Activated effector memory CD4-positive, alpha-beta T cell treated with Interleukin-2 at 50 U/mL for 16 hours (primary cell): Measurements from ENCODE around the gene CXCR5.
A peak's percentile ranks its signal among the peaks of the same experiment; 100 is the strongest.
"Not testable (repeated sequence)": the region's sequence is repeated elsewhere in the genome, so short reads cannot be mapped to it uniquely, and the experiment has no call there.

Experiments used
- DNase-seq: peaks from one replicate; pipeline ENCODE4 v3.0.0-alpha.2; 2020

The CXCR5 gene

GRCh38 chr11:118883368-118884071, at the start of gene CXCR5:
TSS of gene CXCR5 (plus strand) at chr11:118883892. CDS start at chr11:118883942, 50 bp downstream.
- no peak for DNase-seq

- DNase-seq: no peak
These were observed 49.2 kb upstream of the CXCR5 start for GRCh38 chr11:118834427-118835028.

- no peak for DNase-seq
These were observed 45.8 kb upstream of the CXCR5 start for GRCh38 chr11:118837868-118838267.

GRCh38 chr11:118838905-118839553, 44.7 kb upstream of the CXCR5 start:
- DNase-seq: no peak

GRCh38 chr11:118841469-118842242, 42.0 kb upstream of the CXCR5 start:
- peak; percentile 30 for DNase-seq

- no peak for DNase-seq
These were observed 41.3 kb upstream of the CXCR5 start for GRCh38 chr11:118842369-118842768.

- not testable (repeated sequence) for DNase-seq
These were observed 40.8 kb upstream of the CXCR5 start for GRCh38 chr11:118842843-118843242.

GRCh38 chr11:118843565-118843964, 40.1 kb upstream of the CXCR5 start:
- DNase-seq: no peak

- DNase-seq: no peak
These were observed 38.3 kb upstream of the CXCR5 start for GRCh38 chr11:118845369-118845768.

GRCh38 chr11:118846181-118846935, 37.3 kb upstream of the CXCR5 start:
- DNase-seq: no peak

- DNase-seq: no peak
These were observed 33.9 kb upstream of the CXCR5 start for GRCh38 chr11:118849825-118850224.

- DNase-seq: no peak
These were observed 31.7 kb upstream of the CXCR5 start for GRCh38 chr11:118851970-118852369.

- no peak for DNase-seq
These were observed 30.0 kb upstream of the CXCR5 start for GRCh38 chr11:118853678-118854077.

- DNase-seq: no peak
These were observed 27.4 kb upstream of the CXCR5 start for GRCh38 chr11:118856314-118856713.

- no peak for DNase-seq
These were observed 26.3 kb upstream of the CXCR5 start for GRCh38 chr11:118857385-118857784.

GRCh38 chr11:118859973-118860372, 23.7 kb upstream of the CXCR5 start:
- DNase-seq: no peak

- DNase-seq: no peak
These were observed 15.0 kb upstream of the CXCR5 start for GRCh38 chr11:118868659-118869058.

- DNase-seq: no peak
These were observed 13.0 kb upstream of the CXCR5 start for GRCh38 chr11:118870396-118871343.

- DNase-seq: peak; percentile 51
These were observed 11.3 kb upstream of the CXCR5 start for GRCh38 chr11:118872403-118872821.

GRCh38 chr11:118873804-118874203, 9.9 kb upstream of the CXCR5 start:
- no peak for DNase-seq

- no peak for DNase-seq
These were observed 7.4 kb upstream of the CXCR5 start for GRCh38 chr11:118876286-118876685.
